Retinal pigment epithelial cell (primary cell): Measurements from ENCODE around the gene DNMT1.

ENCODE experiments used
- DNase-seq: peaks from one replicate; pipeline ENCODE4 v3.0.0-alpha.2; 2010; ENCODE audit warnings: low read depth
- H3K4me3 ChIP-seq: 2 replicates; pipeline ENCODE4 v1.5.1; 2011; ENCODE audit warnings: mild to moderate bottlenecking, low read length, control low read depth, moderate library complexity
- TF ChIP-seq, protein P1 (sequence below): conservative IDR thresholded peaks from 2 replicates; pipeline ENCODE4 v1.5.1; 2011; ENCODE audit warnings: low read depth, low read length, control low read depth, inconsistent platforms

Gene DNMT1

DNA sequence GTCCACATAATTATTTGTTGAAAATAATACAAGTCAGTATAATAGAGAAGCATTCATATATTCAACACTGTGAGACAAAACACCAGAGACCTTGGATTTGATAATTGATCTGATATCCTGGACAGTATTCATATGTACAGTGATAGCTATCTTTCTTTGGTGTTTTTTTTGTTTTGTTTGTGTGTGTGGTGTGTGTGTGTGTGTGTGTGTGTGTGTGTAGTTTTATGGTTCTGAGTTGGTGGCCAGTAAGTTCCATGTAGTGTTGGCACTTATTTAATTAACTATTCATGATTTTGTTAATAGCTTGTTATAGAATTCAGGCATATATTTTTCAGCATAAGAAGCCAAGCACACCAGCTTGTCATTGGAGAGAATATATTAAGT lies 90.6 kb downstream of the DNMT1 start:
- TF ChIP-seq, protein P1, sequence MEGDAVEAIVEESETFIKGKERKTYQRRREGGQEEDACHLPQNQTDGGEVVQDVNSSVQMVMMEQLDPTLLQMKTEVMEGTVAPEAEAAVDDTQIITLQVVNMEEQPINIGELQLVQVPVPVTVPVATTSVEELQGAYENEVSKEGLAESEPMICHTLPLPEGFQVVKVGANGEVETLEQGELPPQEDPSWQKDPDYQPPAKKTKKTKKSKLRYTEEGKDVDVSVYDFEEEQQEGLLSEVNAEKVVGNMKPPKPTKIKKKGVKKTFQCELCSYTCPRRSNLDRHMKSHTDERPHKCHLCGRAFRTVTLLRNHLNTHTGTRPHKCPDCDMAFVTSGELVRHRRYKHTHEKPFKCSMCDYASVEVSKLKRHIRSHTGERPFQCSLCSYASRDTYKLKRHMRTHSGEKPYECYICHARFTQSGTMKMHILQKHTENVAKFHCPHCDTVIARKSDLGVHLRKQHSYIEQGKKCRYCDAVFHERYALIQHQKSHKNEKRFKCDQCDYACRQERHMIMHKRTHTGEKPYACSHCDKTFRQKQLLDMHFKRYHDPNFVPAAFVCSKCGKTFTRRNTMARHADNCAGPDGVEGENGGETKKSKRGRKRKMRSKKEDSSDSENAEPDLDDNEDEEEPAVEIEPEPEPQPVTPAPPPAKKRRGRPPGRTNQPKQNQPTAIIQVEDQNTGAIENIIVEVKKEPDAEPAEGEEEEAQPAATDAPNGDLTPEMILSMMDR, result no peak
- DNase-seq, result no peak

DNA sequence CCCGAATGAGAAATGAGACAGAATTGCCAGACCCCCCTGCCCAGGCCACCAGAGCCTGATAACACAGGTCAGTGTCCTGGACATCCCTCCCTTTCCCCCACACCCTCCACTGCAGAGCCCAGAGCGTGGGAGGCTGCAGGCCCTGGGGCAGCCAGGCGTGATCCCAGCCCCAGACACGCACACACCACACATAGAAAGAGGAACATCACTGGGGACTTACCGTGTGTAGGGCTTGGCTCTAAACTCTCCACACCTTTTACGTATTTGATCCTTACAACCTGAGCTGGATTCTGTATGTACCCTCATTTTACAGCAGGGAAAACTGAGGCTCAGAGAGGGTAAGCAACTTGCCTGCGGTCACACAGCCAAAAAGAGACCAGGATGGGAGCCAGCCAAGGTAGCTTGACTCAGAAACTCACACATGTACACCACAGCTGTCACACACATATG lies 91.9 kb downstream of the DNMT1 start:
- no peak for DNase-seq
- H3K4me3 ChIP-seq, result no peak overlapping the region
- TF ChIP-seq, protein P1, result no peak

More for the DNA sequence above, 90.6 kb downstream of the DNMT1 start:
- no peak overlapping the region for H3K4me3 ChIP-seq

DNA sequence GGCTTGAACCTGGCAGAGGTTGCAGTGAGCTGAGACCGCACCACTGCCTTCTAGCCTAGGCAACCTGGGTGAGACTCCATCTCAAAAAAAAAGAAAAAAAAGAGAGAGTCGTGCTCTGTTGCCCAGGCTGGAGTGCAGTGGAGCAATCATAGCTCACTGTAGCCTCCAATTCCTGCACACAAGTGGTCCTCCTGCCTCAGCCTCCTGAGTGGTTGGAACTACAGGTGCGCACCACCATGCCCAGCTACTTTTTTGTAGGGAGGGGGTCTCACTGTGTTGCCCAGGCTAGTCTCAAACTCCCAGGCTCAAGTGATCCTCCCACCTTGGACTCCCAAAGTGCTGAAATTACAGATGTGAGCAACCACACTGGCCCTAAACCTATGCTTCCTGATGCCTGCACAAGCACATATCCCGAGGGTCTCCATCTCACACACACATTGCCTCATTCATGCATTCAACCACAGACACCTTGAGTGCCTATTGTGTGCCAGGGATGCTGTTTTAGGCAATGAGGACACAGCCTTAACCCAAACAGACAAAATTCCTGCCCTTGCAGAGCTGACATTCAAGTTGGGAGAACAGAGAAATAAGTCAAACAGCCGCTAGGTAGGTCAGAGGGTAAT lies 94.5 kb downstream of the DNMT1 start:
- DNase-seq, result no peak
- TF ChIP-seq, protein P1, result no peak
- no peak overlapping the region for H3K4me3 ChIP-seq

DNA sequence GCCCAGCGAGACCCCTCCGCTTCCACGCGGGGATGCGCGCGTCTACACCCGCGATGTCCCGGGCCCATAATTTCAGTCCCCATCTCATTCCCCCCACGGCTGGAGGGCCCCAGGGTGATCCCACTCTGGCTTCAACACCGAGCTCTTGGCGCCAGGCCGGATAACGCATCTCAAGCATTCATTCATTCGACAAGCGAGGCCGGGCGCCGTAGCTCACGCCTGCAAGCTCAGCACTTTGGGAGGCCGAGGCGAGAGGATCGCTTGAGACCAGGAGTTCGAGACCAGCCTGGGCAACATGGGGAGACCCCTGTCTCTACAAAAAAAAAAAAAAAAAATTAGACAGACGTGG lies 98.2 kb downstream of the DNMT1 start:
- no peak overlapping the region for H3K4me3 ChIP-seq
- DNase-seq, result no peak
- TF ChIP-seq, protein P1, result no peak

DNA sequence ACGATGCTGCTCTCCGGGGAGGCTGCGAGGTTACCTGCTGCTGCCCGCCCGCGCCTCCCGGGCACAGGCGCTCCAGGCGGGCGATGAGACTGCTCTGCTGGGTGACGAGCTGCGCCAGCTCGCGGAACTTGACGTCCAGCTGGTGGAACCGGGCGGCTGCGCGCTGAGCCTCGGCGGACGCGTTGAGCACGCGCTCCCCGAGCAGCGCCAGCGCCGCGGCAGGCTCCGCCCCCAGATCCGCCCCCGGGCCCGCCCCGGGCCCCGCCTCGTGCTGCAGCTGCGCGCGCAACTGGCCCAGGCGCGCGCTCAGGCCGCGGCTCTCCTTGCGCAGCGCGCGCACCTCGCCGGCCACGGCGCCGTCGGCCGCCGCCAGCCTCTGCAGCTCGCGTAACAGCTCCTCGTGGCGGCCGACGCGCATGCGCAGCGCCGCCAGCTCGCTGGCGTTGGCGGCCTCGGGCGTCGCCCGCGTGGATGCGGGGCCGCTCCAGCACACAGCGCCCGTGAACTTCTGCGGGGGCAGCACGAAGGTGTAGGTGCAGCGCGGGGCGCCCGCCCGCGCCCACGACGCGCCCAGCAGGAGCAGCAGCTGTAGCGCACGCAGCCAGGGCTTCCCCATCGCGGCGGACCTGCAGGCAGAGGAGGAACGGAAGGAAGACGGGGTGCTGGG lies 98.7 kb downstream of the DNMT1 start:
- H3K4me3 ChIP-seq, result no peak overlapping the region
- DNase-seq, result peak; percentile 34
- TF ChIP-seq, protein P1, result no peak

DNA sequence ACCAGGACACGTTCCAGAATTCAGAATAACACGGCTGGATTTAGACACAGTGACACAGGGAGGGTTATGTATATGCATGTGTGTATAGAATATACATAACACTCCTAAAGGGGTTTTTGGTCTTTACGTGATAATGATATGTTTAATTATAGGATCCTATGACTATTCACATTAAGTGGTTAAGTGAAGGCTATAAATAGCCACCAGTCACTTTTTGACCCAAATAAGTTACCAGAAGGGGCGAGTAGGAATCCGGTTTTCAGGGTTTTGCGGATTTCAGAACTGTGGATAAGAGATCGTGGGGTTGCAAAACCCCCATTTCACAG lies 99.2 kb downstream of the DNMT1 start:
- DNase-seq, result no peak
- TF ChIP-seq, protein P1, result no peak
- no peak overlapping the region for H3K4me3 ChIP-seq
